Neural crest cell (in vitro differentiated cells): ENCODE data around the gene DNPEP. TPM values are rescaled to one million over a fixed set of nuclear protein-coding genes. Genes with fewer than 3 reads are reported as not detected.

Source experiments
- DNase-seq: peaks from one replicate; pipeline ENCODE4 v3.0.0; 2021; ENCODE audit warnings: low read depth, mixed read lengths, low spot score
- H3K27ac Mint-ChIP-seq: one replicate; pipeline ENCODE4 v1.8.0; 2021; ENCODE audit warnings: mild to moderate bottlenecking, mixed read lengths; ENCODE audit not compliant: unreplicated experiment
- H3K27me3 Mint-ChIP-seq: 2 replicates; pipeline ENCODE4 v1.8.0; 2021; ENCODE audit warnings: low read depth, mild to moderate bottlenecking, mixed read lengths
- H3K36me3 Mint-ChIP-seq: 2 replicates; pipeline ENCODE4 v1.8.0; 2021; ENCODE audit warnings: low read depth, mild to moderate bottlenecking, mixed read lengths
- H3K4me1 Mint-ChIP-seq: 2 replicates; pipeline ENCODE4 v1.8.0; 2021; ENCODE audit warnings: mixed read lengths
- H3K4me3 Mint-ChIP-seq: one replicate; pipeline ENCODE4 v1.8.0; 2021; ENCODE audit warnings: mild to moderate bottlenecking, mixed read lengths
- H3K9me3 Mint-ChIP-seq: 2 replicates; pipeline ENCODE4 v1.8.0; 2021; ENCODE audit warnings: mixed read lengths
- total RNA-seq: library from RNA; stranded (reverse); gene quantifications from 2 replicates; pipeline ENCODE4 v1.2.1, GENCODE V29; 2021
- TF ChIP-seq, protein P1 (sequence below): fragments of 200-600 bp; sonication (generic); conservative IDR thresholded peaks from 2 replicates; pipeline ENCODE4 v1.5.0; 2021; ENCODE audit warnings: antibody characterized with exemption, mild to moderate bottlenecking

Gene DNPEP
- total RNA-seq, 1 donor from 2014 or later: 36.9 TPM

- Mint-ChIP-seq H3K36me3 (no peaks in the 10 kb centered on the region), H3K27me3 (no peaks in the 10 kb centered on the region), H3K4me1 (peaks cover 18% of the 10 kb centered on the region), H3K4me3 (no peak overlapping the region), H3K27ac (no peak overlapping the region), H3K9me3 (no peaks in the 10 kb centered on the region)
- TF ChIP-seq, protein P1, sequence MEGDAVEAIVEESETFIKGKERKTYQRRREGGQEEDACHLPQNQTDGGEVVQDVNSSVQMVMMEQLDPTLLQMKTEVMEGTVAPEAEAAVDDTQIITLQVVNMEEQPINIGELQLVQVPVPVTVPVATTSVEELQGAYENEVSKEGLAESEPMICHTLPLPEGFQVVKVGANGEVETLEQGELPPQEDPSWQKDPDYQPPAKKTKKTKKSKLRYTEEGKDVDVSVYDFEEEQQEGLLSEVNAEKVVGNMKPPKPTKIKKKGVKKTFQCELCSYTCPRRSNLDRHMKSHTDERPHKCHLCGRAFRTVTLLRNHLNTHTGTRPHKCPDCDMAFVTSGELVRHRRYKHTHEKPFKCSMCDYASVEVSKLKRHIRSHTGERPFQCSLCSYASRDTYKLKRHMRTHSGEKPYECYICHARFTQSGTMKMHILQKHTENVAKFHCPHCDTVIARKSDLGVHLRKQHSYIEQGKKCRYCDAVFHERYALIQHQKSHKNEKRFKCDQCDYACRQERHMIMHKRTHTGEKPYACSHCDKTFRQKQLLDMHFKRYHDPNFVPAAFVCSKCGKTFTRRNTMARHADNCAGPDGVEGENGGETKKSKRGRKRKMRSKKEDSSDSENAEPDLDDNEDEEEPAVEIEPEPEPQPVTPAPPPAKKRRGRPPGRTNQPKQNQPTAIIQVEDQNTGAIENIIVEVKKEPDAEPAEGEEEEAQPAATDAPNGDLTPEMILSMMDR: no peak
- DNase-seq: no peak
These were observed 18.5 kb upstream of the DNPEP start for GRCh38 chr2:219405958-219406860.

DNA sequence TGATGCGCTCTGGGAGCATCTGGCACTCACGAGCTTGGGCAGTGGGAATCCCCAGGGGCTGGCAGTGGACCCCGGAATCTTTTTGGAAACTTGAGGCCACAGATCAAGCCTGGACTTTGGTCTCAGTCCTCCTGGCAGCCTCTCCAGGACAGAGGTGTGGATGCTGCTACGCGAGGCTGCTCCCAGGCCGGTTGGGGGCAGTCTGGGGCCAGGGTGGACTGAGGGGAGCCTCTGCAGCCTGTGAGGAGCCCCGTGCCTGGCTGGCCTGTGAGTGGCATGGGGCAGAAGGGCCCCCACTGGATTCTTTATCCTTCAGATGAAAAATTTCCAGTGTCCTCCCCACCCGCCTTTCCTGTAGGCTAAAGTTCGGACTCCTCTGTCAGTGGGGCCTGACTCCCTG is 17.7 kb upstream of the DNPEP start:
- H3K36me3 Mint-ChIP-seq: no peaks in the 10 kb centered on the region
- H3K9me3 Mint-ChIP-seq: no peaks in the 10 kb centered on the region
- no peak overlapping the region for H3K27ac Mint-ChIP-seq
- no peaks in the 10 kb centered on the region for H3K27me3 Mint-ChIP-seq
- no peak overlapping the region for H3K4me3 Mint-ChIP-seq
- DNase-seq: no peak
- TF ChIP-seq, protein P1: no peak
- H3K4me1 Mint-ChIP-seq: peaks cover 19% of the 10 kb centered on the region

GRCh38 chr2:219404954-219405353 is 17.2 kb upstream of the DNPEP start:
- Mint-ChIP-seq H3K9me3 (no peaks in the 10 kb centered on the region), H3K36me3 (no peaks in the 10 kb centered on the region), H3K4me1 (peaks cover 24% of the 10 kb centered on the region), H3K27me3 (no peaks in the 10 kb centered on the region), H3K4me3 (no peak overlapping the region), H3K27ac (no peak overlapping the region)
- TF ChIP-seq, protein P1: no peak
- DNase-seq: no peak

DNA sequence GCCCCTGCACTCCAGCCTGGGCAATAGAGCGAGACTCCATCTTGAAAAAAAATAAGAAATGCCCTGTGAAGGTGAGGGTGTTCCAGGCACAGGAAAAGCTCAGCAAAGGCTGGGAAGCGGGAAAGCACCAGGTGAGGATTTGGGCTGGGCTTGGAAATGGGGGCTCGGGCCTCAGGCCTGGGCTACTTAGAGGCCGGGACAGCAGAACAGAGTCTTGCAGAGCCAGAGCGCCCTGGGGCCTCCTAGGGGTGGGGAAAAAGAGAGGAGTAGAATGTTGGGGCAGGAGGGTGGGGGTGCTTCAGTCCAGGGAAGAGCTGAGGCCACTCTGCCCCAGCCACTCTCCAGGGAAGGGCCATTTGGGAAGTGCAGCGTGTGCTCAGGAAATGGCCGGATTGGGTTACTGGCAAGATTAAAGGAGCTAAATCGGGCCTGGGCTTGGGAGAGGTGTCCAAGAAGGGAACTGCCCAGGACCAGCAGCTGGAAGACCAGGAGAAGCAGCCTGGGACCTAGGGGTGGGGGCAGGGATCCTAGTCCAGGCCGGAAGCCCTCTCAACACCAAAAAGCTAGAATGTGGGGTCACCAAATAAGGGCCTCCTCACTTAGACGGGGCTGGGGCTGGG is 16.7 kb upstream of the DNPEP start:
- no peak overlapping the region for H3K27ac Mint-ChIP-seq
- no peaks in the 10 kb centered on the region for H3K27me3 Mint-ChIP-seq

GRCh38 chr2:219403861-219404260 is 16.1 kb upstream of the DNPEP start:
- H3K36me3 Mint-ChIP-seq: no peaks in the 10 kb centered on the region
- H3K27me3 Mint-ChIP-seq: no peaks in the 10 kb centered on the region
- no peaks in the 10 kb centered on the region for H3K9me3 Mint-ChIP-seq
- TF ChIP-seq, protein P1: no peak
- peaks cover 27% of the 10 kb centered on the region for H3K4me1 Mint-ChIP-seq
- no peak overlapping the region for H3K27ac Mint-ChIP-seq
- no peak overlapping the region for H3K4me3 Mint-ChIP-seq
- DNase-seq: no peak

More for the DNA sequence above, 16.7 kb upstream of the DNPEP start:
- Mint-ChIP-seq H3K4me3 (no peak overlapping the region), H3K9me3 (no peaks in the 10 kb centered on the region), H3K4me1 (peaks cover 27% of the 10 kb centered on the region), H3K36me3 (no peaks in the 10 kb centered on the region)
- TF ChIP-seq, protein P1: no peak
- no peak for DNase-seq
